Left kidney (tissue), 2 donors: ENCODE measurements around the gene TRIM65. TPM values are rescaled to one million over a fixed set of nuclear protein-coding genes. Genes with fewer than 3 reads are reported as not detected.
A peak's percentile ranks its signal among the peaks of the same experiment; 100 is the strongest.
"Not testable (repeated sequence)": the region's sequence is repeated elsewhere in the genome, so short reads cannot be mapped to it uniquely, and the experiment has no call there.

Experiments used
- DNase-seq: peaks from one replicate; pipeline ENCODE4 v3.0.0-alpha.2; 2013
- polyA plus RNA-seq: library from polyadenylated mRNA; unstranded; fragments of 120-200 nt; gene quantifications from one replicate; pipeline ENCODE4 v1.2.1, GENCODE V29; 2013; ENCODE audit not compliant: insufficient read length

TRIM65 gene
- polyA plus RNA-seq, 1 donor: 14.1 TPM

- no peak for DNase-seq
Measured at GRCh38 chr17:75876190-75876937, 20.4 kb downstream of the TRIM65 start.

DNA sequence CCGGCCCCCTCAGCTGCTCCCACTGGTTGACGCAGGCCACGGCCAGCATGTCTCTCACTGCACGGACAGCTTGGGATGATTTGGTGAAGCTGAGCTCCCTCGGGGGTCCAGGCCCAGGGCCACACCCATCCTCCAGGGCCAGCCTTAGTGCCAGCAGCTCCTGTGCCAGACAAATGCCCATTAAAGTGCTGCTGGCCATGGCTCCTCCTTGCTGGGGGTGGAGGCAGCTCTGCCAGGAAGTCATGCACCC lies 20.9 kb downstream of the TRIM65 start:
- no peak for DNase-seq

DNA sequence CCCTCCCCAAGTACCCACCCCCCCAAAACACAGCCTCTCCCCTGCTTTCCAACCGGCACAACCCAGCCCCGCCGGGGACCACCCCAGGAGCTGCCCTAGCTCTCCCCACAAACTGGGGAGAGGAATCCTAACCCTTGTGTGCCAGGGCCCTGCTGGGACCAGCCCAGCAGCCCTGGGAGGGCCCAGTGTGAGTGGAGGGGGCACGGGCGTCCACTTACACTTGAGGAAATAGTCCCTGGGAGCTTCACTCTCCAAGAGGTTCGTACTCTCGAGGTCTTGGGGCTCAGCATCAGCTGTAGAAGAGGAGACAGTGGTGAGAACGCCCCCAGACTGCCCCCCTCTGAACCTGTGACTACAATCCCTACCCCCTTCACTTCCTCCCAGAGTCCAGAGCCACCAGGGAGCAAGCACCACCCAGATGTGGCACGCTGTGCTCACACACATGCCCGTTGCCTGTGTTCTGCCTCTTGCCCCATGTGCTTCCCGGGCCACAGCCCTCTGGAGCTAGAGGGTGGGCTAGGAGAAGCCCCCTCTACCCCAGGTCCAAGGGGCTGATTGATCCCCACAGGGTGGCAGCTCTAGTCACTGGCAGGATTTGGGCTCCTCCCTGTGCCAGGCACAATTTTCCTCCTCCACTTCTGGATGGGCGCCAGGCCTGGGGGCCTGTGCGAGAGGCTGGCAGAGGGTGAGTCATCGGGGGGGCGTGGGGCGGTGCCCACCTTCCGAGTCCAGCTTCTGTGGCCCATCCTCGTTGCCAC lies 21.4 kb downstream of the TRIM65 start:
- no peak for DNase-seq

DNA sequence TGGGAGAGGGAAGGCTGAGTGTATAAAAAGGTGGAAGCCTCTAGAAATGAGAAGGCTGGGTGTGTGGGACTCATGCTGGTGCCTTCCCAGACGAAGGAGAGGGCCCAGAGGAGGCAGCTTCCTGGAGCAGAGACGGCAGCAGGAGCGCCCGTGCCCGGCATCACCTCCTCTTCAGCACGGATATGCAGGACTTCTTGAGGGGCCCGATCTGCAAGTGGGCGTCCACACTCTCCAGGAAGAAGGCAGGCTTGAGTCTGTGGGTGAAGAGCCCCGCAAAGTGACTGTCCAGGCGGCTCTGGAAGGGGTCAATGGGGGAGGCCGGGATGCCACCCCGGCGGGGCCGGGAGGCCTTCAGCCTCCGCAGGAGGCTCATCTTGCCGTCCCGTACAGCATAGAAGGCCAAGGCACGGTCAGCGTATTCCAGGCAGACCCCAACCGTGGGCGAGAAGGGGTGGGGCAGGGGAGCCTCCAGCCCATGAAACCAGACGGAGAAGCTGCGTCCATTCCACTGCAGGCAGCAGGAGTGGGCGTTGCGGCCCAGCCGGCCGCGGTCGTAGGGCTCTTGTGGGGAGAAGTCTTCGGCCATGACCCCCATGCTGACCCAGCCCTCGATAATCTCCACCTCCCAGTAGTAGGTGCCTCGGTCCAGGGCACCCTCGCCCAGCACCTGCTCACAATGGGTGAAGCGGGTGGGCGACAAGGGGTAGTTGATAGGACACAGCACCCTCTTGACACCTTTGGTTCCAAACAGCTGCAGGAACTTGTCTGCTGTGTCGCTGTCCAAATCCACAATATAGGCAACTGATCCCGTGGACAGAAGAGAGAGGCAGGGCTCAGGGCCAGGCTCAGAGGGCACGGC lies 22.2 kb downstream of the TRIM65 start:
- DNase-seq: no peak

DNA sequence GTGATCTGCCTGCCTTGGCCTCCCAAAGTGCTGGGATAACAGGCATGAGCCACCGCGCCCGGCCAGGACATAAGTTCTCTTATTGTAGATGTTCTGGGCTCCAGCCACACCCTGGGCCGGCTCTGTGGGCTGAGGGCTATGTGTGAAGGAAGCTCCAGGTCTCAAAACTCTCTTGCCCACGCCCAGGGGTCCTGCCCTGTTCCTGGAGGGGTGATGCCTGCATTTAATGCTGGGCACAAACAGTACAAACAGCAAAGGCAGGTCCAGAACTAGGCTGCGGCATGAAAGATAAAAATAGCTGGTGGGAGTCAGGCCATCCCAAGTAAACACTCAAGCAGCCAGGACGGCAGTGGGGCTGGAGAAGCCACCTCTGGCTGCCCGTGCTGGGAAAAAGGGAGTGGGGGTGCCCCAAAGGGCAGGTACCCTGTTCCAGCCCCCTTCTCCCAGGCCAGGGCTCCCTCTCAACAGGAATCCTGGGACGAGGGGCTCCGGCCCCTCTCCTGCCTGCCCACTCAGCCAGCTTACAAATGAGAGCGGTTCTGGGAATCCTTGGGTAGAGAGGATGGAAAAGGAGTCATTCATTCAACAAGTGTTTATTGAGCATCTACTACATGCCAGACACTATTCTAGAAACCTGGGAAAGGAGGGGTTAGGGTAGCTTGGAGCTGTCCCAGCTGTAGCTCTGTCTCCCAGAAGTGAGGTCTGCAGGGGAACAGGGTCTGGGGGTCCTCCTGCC lies 23.0 kb downstream of the TRIM65 start:
- no peak for DNase-seq

GRCh38 chr17:75872434-75873351 lies 24.1 kb downstream of the TRIM65 start:
- no peak for DNase-seq

DNA sequence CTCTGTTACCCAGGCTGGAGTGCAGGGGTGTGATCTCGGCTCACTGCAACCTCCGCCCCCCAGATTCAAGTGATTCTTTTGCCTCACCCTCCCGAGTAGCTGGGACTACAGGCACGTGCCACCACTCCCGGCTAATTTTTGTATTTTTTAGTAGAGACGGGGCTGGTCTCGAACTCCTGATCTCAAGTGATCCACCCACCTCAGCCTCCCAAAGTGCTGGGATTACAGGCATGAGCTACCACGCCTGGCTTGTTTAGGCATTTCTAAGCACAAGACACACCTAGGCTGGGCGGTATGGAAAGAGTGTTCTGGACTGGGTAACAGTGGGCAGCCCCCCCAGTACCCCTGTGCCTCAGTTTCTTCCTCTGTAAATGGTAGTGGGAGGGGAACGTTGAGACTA lies 26.5 kb downstream of the TRIM65 start:
- not testable (repeated sequence) for DNase-seq

- no peak for DNase-seq
Measured at GRCh38 chr17:75869282-75870141, 27.2 kb downstream of the TRIM65 start.

- not testable (repeated sequence) for DNase-seq
Measured at GRCh38 chr17:75868730-75869281, 27.9 kb downstream of the TRIM65 start.

DNA sequence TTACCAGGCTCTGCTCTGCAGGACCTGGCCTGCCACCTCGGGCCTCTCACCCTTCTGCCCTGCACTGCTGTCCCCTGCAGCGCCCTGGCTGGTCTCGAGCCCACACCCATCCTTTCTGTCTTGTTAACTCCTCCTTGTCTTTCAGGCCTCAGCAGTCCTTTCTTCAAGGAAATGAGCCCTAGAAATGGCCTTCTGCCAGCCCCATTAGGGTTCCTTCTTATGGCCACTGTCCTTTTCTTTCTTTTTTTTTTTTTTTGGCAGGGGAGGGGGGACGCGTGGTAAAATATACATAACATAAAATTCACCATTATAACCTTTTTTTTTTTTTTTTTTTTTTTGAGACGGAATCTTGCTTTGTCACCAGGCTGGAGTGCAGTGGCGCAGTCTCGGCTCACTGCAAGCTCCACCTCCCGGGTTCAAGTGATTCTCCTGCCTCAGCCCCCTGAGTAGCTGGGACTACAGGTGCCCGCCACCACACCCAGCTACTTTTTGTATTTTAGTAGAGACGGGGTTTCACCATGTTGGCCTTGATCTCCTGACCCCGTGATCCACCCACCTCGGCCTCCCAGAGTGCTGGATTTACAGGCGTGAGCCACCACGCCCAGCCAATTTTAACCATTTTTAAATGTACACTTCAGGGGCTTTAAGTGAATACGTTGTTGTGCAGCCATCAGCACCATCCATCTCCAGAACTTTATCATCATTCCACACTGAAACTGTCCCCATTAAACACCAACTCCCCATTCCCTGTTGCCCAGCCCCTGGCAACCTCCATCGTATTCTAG lies 31.2 kb downstream of the TRIM65 start:
- not testable (repeated sequence) for DNase-seq

DNA sequence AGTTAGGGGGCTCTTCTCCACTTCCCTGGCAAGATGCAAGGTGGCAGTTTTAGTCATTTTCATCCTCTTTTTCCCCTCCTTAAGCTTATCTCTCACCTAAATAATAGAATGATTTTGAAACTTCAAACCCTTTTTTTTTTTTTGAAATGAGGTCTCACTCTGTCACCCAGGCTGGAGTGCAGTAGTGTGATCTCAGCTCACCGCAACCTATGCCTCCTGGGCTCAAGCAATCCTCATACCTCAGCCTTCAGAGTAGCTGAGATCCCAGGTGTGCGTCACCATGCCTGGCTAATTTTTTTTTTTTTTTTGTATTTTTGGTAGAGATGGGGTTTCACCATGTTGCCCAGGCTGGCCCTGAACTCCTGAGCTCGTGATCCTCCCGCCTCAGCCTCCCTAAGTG lies 31.9 kb downstream of the TRIM65 start:
- not testable (repeated sequence) for DNase-seq

DNA sequence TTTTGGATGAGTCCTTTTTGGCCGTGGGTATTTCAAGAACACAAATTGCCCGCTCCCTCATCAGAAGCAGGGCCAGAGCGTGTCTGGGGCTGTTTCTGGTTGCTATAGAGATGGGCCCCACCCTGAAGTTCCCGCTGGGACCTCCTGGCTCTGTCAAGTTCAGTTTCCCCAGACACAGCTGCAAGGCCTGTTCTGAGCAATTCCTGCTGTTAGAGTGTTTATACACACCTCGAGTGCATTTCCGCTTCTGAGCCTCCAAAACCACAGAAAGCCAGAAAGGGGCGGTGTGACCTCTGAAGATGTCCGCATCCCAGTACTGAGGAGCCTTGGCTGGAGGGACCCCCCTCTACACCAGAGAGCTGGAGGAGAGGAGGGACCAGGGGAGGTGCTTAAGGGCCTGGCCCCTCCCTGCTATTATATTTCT lies 32.3 kb downstream of the TRIM65 start:
- peak; percentile 79 for DNase-seq

- DNase-seq: no peak
Measured at GRCh38 chr17:75861927-75862317, 34.8 kb downstream of the TRIM65 start.

DNA sequence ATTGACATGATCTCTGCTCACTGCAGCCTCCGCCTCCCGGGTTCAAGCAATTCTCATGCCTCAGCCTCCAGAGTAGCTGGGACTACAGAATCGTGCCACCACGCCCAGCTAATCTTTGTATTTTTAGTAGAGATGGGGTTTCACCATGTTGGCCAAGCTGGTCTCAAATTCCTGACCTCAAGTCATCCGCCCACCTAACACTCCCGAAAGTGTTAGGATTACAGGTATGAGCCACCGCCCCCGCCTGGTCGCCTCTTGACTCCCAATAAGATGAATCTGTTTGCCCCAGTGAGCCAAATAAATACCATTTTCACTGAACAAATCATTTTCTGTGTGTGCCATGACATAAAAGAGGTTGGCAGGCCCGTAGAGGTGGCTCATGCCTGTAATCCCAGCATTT lies 37.4 kb downstream of the TRIM65 start:
- DNase-seq: not testable (repeated sequence)

DNA sequence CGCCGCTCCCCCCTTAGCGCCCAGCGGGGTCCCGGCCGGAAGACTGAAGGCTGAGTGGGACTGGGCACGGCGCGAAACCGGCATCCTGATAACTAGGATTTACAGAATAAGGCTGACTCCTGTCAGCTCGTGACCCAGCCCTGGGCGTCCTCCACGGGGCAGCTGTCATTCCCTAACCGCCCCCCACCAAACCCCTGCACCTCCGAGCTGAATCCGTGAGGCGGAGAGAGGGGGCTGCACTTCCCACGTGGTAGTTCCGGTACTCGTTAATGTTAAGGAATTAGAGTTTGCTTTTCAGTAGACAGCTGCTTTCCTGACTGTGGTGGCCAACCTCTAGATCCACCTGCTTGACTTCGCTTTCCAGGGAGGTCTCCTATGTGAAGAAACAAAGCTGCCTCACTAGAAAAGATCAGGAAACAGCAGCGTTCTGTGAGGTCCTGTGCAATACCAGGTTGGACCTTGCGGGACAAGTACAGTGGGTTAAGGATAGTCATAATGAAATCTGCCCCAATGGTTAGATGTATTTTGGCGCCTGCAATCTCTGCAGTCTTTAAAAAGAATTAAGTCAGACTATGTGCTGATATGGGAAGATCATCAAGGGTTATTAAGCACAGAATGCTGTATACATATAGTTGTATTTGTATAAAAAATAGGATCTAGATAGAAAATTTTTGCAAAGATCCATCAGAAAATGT lies 40.5 kb downstream of the TRIM65 start:
- DNase-seq: no peak

- DNase-seq: peak; percentile 100
Measured at GRCh38 chr17:75855310-75856061, 41.3 kb downstream of the TRIM65 start, which contains the start of gene WBP2. Gene WBP2, minus strand, starts transcription at chr17:75855335. Its CDS starts 38 bp downstream, at chr17:75855297.

DNA sequence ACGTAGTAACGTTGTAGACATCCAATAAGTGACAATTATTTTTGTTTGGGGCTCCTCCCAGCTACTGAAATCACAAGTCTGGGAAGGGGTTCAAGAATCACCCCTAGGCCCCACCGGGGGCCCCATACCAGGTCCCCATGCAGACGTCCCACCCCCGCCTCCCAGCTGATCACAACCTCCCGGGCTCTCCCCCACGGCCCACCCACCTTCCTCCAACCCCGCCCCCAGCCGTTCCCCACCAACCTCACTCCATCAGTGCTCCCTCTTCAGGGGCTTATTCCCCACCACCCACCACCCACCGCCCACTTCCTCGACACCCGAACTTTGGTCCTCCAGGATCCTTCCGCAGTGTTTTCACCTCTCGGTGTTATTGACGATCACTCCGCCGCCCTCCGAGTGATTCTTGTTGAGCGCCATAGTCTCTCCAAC lies 41.9 kb downstream of the TRIM65 start:
- DNase-seq: no peak
